AG09309 (cell line): ENCODE results near the gene LY6G6F.

Experiments used
- DNase-seq: peaks from one replicate; pipeline ENCODE4 v3.0.0-alpha.2; 2010; ENCODE audit warnings: low read depth
- H3K4me3 ChIP-seq: 2 replicates; pipeline ENCODE4 v1.5.1; 2011; ENCODE audit warnings: mild to moderate bottlenecking, low read depth, low read length, moderate library complexity; ENCODE audit not compliant: control insufficient read depth
- TF ChIP-seq, protein P1 (sequence below): IDR thresholded peaks from 2 replicates; pipeline ENCODE4 v1.5.1; 2011; ENCODE audit warnings: mild to moderate bottlenecking, low read depth, low read length, inconsistent platforms; ENCODE audit not compliant: insufficient read depth, control insufficient read depth; ENCODE audit errors: missing control alignments

Gene LY6G6F

DNA sequence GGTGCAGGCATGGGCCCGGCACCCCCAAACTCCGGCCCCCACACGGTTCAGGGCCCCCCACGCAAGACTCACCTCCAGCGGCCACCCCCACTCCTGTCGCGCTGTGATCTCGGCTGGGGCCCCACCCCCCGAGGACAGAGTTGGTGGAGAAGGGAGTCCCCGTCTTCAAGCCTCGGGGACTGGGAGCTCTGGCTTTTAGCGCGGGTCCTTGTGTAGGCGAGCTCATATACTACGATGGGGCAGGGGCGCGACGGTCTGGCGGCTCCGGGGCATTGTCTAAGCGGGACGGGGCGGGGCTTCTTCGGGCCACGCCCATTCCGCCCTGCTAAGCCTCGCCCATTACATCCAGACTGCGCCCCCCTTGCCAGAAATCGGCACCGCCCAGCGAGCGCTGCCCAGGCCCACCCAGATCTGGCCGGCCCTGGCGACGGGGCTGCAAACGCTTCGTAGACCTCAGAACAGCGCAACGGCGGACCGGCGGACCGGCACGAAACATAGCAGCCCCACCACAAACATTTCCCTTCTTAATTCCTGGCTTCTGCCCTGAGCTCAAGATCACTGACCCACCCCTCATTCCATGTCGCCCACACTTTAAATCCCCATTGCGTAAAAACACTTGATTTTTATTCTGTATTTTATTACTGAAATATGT, 23.4 kb downstream of the LY6G6F start:
- peak overlapping the region; percentile 83 for H3K4me3 ChIP-seq
- DNase-seq, result no peak
- TF ChIP-seq, protein P1, sequence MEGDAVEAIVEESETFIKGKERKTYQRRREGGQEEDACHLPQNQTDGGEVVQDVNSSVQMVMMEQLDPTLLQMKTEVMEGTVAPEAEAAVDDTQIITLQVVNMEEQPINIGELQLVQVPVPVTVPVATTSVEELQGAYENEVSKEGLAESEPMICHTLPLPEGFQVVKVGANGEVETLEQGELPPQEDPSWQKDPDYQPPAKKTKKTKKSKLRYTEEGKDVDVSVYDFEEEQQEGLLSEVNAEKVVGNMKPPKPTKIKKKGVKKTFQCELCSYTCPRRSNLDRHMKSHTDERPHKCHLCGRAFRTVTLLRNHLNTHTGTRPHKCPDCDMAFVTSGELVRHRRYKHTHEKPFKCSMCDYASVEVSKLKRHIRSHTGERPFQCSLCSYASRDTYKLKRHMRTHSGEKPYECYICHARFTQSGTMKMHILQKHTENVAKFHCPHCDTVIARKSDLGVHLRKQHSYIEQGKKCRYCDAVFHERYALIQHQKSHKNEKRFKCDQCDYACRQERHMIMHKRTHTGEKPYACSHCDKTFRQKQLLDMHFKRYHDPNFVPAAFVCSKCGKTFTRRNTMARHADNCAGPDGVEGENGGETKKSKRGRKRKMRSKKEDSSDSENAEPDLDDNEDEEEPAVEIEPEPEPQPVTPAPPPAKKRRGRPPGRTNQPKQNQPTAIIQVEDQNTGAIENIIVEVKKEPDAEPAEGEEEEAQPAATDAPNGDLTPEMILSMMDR, result no peak

DNA sequence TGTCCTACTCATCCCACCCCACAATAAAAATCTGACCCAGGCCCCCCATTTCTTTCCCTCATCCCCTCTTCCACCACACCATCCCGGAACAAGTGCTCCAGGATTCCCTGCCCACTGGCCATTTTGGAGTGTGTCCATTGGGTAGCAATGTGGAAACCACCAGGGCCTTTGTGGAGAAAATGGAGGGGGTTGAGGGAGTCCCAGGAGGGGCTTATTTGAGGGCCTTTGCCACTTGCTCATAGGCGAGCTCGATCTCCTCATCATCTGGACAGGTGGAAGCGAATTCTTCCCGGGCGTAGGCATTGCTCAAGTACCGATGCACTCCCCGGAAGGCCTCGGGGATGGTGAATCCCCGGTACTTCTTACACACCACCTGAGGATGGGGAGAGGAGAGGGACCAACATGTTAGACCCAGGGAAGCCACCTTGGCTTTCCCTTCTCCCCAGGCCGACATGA, 24.0 kb downstream of the LY6G6F start:
- H3K4me3 ChIP-seq, result peak overlapping the region; percentile 83
- DNase-seq, result no peak
- TF ChIP-seq, protein P1, result no peak

DNA sequence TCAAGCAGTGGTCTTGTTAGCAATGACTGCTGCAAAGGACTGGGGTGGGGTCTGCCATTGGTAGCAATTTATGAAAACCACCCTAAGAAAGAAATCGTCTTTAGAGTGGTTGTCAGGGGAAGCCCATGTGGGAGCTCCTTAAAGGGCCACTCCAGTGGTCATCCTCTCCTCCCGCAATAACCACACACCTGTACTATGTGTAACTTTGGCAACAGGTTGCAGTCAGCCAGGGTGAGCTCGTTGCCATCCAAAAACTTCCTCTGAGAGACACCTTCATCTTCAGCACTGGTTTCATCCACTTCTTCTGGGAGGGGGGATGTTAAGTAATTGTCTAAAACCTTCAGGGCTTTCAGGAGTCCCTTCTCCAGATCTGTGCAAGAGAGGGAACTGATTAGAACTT, 25.4 kb downstream of the LY6G6F start:
- no peak for DNase-seq
- TF ChIP-seq, protein P1, result no peak
- no peak overlapping the region for H3K4me3 ChIP-seq

DNA sequence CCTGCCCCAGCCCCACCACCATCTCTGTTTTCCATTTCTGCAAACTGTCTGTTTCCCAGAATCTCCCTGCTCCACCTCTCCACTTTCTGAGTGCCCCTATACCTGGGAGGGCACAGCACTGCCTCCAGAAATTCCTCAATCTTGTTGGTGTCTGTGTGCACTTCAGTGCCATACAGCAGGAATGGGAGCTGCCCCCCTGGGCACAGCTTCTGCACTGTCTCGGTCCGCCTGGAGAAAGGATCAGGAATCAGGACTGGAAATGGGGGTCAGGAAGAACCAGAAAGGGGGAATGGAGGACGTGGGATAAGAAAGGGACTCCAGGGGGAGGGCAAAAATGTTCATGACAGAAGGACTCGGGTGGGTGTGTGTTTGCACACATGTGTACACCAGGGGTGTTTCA, 27.1 kb downstream of the LY6G6F start:
- no peak for DNase-seq
- TF ChIP-seq, protein P1, result no peak
- H3K4me3 ChIP-seq, result no peak overlapping the region; the same call in 1 of the 2 replicates

DNA sequence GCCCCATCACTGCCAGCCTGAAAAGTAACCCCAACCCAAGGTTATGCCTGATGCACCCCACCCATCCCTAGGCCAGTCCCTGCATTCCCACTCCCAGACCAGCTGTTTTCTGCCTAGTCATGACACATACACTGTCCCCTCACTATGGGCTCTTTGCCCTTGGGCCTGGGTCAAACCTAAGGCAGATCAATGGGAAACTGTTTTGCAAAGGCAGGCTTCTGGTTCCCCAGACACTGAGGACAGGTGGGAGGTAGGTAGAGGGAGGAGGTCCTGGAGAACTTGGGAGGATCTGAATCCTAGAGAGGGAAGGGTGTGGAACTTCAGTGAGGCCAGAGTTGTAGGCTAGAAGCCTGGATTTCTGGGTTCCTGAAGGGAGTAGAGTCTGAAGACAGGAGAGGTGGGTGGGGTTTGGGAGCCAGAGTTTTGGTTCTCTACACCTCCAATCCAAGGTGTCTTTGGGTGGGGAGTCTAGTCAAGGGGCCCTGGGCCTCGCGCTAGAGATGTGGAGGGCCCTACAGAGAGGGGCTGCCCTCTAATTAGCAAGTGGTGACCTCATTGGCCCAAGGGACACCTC, 27.7 kb downstream of the LY6G6F start:
- no peak for DNase-seq
- H3K4me3 ChIP-seq, result peak overlapping the region; percentile 85
- TF ChIP-seq, protein P1, result no peak

DNA sequence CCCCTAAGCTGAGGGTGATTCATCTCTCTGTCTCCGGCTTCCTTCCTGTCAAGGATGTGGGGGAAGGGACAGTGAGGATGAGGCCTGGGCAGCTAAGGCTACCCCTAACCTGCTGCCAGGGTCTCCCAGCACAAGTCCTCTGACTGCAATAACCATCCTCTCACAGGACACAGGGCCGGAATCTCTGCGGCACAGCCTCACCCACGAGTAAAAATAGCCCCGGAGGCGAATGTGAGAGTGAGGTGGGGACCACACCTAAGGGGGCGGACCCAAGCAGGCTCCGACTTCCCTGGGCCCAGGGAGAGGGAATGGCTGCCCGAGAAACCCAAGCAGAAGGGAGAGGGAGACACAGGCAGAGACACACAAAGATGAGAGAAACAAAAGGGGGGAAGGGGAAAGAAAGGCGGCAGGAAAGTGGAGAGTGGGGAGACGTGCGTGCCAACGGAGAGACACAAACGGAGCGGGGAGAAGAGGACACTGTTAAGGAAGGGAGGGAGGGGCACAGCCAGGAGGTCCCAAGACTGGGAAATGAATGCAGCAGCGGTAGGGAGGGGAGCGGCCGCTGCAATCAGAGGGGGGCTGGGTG, 28.2 kb downstream of the LY6G6F start:
- TF ChIP-seq, protein P1, result no peak
- H3K4me3 ChIP-seq, result peak overlapping the region; percentile 85
- DNase-seq, result no peak
